ENCODE results near the gene CTBP2.

CTBP2 gene

DNA sequence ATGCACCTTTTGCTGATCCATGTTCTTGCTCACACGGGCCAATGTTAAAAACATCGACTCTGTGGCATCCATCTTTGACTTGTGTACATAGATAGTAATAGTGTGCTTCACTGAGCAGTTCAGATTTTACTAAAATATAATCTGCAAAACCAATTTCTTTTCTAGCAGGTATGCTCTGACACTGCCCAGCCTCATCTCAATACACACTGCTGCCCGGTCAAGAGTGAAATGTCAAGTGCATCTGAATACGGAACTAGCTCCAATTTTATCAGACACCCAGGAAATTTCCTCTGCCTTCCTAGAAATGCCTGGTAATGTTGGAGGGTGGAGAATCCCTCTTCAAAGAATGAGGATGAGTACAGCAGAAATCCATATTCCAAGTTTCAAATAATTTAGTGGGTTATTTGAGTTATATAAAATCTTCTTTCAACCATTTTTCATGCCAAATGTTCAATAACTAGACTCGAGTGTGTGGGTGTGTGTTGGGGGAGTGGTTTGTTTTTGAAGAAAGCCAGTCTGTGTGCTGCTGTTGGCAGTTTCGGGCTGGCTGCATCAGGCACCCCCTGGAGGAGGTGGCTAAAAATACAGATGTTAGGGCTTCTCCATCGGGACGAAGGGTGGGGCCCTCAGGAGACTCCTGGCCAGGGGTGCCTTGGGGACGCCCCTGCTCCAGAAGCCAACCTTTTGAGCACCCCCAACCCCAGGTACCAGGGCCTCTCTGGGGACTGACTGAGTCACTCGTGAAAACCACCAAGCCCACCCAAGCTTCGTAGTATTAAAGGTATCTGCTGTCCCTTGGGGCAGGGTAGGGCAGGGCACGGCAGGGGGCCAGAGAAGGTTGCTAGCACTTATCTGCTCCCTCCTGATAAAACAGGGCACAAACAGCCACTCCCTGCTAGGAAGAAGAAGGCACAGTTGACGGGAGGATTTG, 15.4 kb downstream of the CTBP2 start:
- Histone ChIP-seq H3K4me3 (ENCODE audit: low read length in 2 of 2) (no peak overlapping the region), H3K36me3 (ENCODE audit: control insufficient read depth in 2 of 2, insufficient read depth in 2 of 2, low read length in 2 of 2) (peaks cover 3 to 7% of the 10 kb centered on the region in 2 donors), H3K27me3 (ENCODE audit: control insufficient read depth in 2 of 2, insufficient read depth in 2 of 2, low read length in 2 of 2) (no peaks in the 10 kb centered on the region), H3K27ac (ENCODE audit: low read depth in 2 of 2, low read length in 2 of 2) (peak overlapping the region in 1 of 2 donors; percentile 10), H3K9me3 (ENCODE audit: control insufficient read depth in 2 of 2, low read length in 2 of 2) (no peaks in the 10 kb centered on the region), H3K9ac (ENCODE audit: low read depth in 1 of 2, low read length in 2 of 2) (no peak overlapping the region), H3K4me1 (ENCODE audit: control insufficient read depth in 2 of 2, insufficient read depth in 2 of 2, low read length in 2 of 2) (peaks cover 37 to 43% of the 10 kb centered on the region in 2 donors)

DNA sequence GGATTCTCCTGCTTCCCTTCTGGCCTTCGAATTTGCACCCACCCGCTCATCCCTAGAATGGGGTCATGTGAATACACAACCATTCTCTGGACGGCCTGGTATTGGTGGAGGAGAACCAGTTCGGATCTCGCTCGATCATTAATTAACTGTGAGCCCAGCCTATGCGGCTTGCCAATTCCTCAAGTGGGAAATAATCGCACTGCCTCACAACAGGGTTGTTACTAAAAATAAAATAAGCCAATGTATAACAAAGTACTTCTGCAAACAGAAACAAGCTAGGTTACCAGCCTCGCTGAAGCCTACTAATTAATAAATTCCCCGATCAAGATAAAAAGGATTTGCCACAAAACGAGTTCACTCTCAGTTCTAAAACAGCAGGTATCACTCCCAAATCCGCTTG, 16.2 kb downstream of the CTBP2 start:
- Histone ChIP-seq H3K4me1 (ENCODE audit: control insufficient read depth in 2 of 2, insufficient read depth in 2 of 2, low read length in 2 of 2) (peaks cover 31 to 36% of the 10 kb centered on the region in 2 donors), H3K36me3 (ENCODE audit: control insufficient read depth in 2 of 2, insufficient read depth in 2 of 2, low read length in 2 of 2) (peaks cover 3 to 7% of the 10 kb centered on the region in 2 donors), H3K27ac (ENCODE audit: low read depth in 2 of 2, low read length in 2 of 2) (no peak overlapping the region), H3K27me3 (ENCODE audit: control insufficient read depth in 2 of 2, insufficient read depth in 2 of 2, low read length in 2 of 2) (no peaks in the 10 kb centered on the region), H3K4me3 (ENCODE audit: low read length in 2 of 2) (no peak overlapping the region), H3K9ac (ENCODE audit: low read depth in 1 of 2, low read length in 2 of 2) (no peak overlapping the region), H3K9me3 (ENCODE audit: control insufficient read depth in 2 of 2, low read length in 2 of 2) (no peaks in the 10 kb centered on the region)

DNA sequence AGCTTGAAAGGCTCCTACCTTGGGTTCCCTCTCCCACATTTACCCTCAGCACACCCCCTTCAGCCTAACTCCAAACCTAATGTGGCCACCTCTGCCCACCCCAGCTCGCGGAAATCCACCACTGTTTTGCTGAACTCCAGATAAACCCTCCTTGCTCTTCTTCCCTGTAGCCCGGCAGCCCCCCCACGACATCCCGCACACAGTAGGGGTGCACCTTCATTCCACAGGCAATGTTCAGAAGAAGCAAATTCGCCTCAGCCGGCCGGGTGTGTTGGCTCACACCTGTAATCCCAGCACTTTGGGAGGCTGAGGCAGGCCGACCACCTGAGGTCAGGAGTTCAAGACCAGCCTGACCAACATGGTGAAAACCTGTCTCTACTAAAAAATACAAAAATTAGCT, 17.4 kb downstream of the CTBP2 start:
- H3K4me1 ChIP-seq (ENCODE audit: control insufficient read depth in 2 of 2, insufficient read depth in 2 of 2, low read length in 2 of 2) = peaks cover 20 to 32% of the 10 kb centered on the region in 2 donors
- H3K9ac ChIP-seq (ENCODE audit: low read depth in 1 of 2, low read length in 2 of 2) = no peak overlapping the region
- no peaks in the 10 kb centered on the region for H3K9me3 ChIP-seq (ENCODE audit: control insufficient read depth in 2 of 2, low read length in 2 of 2)
- no peaks in the 10 kb centered on the region for H3K27me3 ChIP-seq (ENCODE audit: control insufficient read depth in 2 of 2, insufficient read depth in 2 of 2, low read length in 2 of 2)
- no peak overlapping the region for H3K27ac ChIP-seq (ENCODE audit: low read depth in 2 of 2, low read length in 2 of 2)
- no peak overlapping the region for H3K4me3 ChIP-seq (ENCODE audit: low read length in 2 of 2)
- peaks cover 3 to 7% of the 10 kb centered on the region in 2 donors for H3K36me3 ChIP-seq (ENCODE audit: control insufficient read depth in 2 of 2, insufficient read depth in 2 of 2, low read length in 2 of 2)

DNA sequence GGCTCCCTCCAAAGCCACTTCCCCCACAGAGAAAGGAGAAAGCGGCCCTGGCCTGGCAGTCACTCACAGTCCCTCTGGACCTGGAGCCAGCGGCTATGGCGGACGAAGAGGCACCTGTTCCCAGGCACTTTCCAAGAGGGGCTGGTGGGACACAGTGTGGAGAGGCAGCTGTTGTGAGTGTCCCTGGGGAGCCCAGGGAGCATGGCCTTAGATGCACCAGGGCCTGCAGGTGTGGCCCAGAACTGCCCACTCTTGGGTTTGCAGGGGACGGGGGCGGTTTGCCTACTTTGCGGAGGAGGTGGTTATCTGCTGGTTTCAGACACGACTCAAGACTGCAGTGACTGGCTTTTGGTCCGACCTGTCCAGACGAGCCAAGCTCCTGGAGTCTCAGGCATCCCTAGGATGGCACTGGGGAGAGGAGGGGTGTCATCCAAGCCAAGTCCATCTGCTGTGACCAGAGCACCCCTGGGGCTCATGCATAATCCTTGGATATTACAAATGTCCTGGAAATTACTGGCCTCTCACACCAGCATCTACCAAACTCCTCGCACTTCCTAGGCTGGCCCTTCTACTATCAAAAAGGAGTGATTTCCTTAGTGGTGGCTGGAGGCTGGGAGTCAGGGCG, 18.4 kb downstream of the CTBP2 start:
- H3K9ac ChIP-seq (ENCODE audit: low read depth in 1 of 2, low read length in 2 of 2) = no peak overlapping the region
- H3K9me3 ChIP-seq (ENCODE audit: control insufficient read depth in 2 of 2, low read length in 2 of 2) = no peaks in the 10 kb centered on the region
- no peaks in the 10 kb centered on the region for H3K27me3 ChIP-seq (ENCODE audit: control insufficient read depth in 2 of 2, insufficient read depth in 2 of 2, low read length in 2 of 2)
- peaks cover 3 to 7% of the 10 kb centered on the region in 2 donors for H3K36me3 ChIP-seq (ENCODE audit: control insufficient read depth in 2 of 2, insufficient read depth in 2 of 2, low read length in 2 of 2)
- no peak overlapping the region for H3K27ac ChIP-seq (ENCODE audit: low read depth in 2 of 2, low read length in 2 of 2)
- peaks cover 11 to 27% of the 10 kb centered on the region in 2 donors for H3K4me1 ChIP-seq (ENCODE audit: control insufficient read depth in 2 of 2, insufficient read depth in 2 of 2, low read length in 2 of 2)
- no peak overlapping the region for H3K4me3 ChIP-seq (ENCODE audit: low read length in 2 of 2)

DNA sequence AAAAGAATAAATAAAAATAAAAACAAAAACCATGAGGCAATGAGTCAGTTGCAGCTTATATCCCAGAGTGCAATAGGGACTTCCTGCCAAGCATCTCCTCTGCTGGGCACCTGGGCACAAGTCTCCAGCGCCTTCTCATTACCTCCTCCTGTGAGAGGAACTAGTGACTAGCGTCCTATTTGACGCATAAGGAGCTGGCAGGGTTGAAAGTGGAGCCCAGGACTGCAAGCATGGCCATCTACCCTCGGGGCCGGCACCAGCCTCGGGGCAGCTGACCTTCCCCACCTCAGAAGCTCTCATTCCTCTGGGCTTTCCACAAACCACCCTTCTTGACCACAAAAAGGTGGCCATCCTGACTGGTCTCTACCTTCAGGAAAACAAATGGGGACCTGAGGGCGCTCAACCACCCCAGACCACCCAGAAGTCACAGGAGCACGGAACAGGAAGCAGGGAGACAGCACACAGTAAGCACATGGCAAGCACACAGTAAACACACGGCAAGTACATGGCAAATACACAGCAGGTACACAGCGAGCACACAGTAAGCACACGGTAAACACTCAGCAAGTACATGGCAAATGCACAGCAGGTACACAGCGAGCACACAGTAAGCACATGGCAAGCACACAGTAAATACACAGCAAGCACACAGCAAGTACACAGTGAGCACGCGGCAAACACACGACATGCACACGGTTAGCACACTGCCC, 19.1 kb downstream of the CTBP2 start:
- Histone ChIP-seq H3K9ac (ENCODE audit: low read depth in 1 of 2, low read length in 2 of 2) (no peak overlapping the region), H3K9me3 (ENCODE audit: control insufficient read depth in 2 of 2, low read length in 2 of 2) (no peaks in the 10 kb centered on the region), H3K36me3 (ENCODE audit: control insufficient read depth in 2 of 2, insufficient read depth in 2 of 2, low read length in 2 of 2) (peaks cover 3 to 7% of the 10 kb centered on the region in 2 donors), H3K4me3 (ENCODE audit: low read length in 2 of 2) (no peak overlapping the region), H3K27me3 (ENCODE audit: control insufficient read depth in 2 of 2, insufficient read depth in 2 of 2, low read length in 2 of 2) (no peaks in the 10 kb centered on the region), H3K27ac (ENCODE audit: low read depth in 2 of 2, low read length in 2 of 2) (no peak overlapping the region), H3K4me1 (ENCODE audit: control insufficient read depth in 2 of 2, insufficient read depth in 2 of 2, low read length in 2 of 2) (peaks cover 5 to 22% of the 10 kb centered on the region in 2 donors)

DNA sequence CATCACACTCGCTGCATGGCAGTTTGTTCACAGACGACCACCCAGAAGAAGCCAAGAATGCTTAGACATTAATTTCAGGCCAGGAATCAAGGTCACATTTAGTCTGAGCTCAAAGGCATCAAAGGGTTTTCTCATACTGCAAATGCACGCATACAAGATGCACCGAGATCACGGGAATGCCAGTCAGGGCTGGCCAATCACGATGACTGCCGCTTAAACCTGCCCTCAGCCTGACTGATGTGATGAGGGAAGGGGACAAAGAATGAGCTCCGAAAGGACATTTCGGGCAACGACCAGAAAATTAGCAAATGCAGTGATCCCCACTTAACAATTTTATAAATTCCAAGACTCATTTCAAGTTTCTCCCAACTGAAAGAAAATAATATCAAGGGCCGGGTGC, 20.2 kb downstream of the CTBP2 start:
- no peaks in the 10 kb centered on the region for H3K9me3 ChIP-seq (ENCODE audit: control insufficient read depth in 2 of 2, low read length in 2 of 2)
- no peaks in the 10 kb centered on the region for H3K27me3 ChIP-seq (ENCODE audit: control insufficient read depth in 2 of 2, insufficient read depth in 2 of 2, low read length in 2 of 2)
- H3K4me3 ChIP-seq (ENCODE audit: low read length in 2 of 2) = no peak overlapping the region
- peaks cover 7 to 10% of the 10 kb centered on the region in 2 donors for H3K36me3 ChIP-seq (ENCODE audit: control insufficient read depth in 2 of 2, insufficient read depth in 2 of 2, low read length in 2 of 2)
- H3K4me1 ChIP-seq (ENCODE audit: control insufficient read depth in 2 of 2, insufficient read depth in 2 of 2, low read length in 2 of 2) = peaks cover 1 to 14% of the 10 kb centered on the region in 2 donors
- H3K27ac ChIP-seq (ENCODE audit: low read depth in 2 of 2, low read length in 2 of 2) = no peak overlapping the region
- H3K9ac ChIP-seq (ENCODE audit: low read depth in 1 of 2, low read length in 2 of 2) = no peak overlapping the region

DNA sequence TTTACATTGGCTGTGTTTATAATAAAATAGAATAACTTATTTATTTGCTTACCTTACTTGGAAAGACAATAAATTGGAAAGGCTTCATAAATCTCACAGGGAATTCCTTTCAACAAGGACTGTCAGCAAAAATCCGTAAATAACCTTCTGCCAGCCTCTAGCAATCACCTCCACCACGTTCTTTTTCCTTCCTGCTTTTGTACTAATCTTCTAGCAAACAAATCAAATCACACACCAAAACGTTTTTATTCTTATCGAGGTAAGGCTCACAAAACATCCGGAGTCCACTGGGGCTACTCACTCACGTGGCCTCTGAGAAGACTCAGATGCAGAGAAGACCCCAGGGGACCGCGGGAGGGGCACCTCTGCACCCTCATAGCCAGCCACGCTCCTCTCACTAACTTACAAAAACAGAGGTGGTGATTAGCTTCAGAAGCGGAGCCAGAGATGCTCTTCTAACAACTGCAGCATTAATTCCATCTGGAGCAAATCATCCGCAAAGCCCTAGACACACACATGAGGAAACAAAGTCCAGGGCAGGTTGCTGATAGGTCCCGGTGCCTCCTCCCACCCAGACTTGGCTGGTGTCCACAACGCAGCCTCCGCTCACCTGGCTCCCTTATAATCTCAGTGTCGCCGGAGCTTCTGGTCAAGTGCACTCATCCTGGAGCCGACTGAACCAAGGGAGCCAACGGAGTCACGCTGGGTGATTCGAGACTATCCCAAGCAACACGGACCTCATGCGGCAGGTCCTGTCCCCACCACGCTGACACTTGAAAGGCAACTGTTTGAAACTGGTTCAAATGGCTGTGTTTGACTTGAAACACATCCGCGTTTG, 22.5 kb downstream of the CTBP2 start:
- Histone ChIP-seq H3K27ac (ENCODE audit: low read depth in 2 of 2, low read length in 2 of 2) (peak overlapping the region; percentile 10 to 68), H3K4me3 (ENCODE audit: low read length in 2 of 2) (peak overlapping the region in 1 of 2 donors; percentile 10), H3K9ac (ENCODE audit: low read depth in 1 of 2, low read length in 2 of 2) (no peak overlapping the region), H3K9me3 (ENCODE audit: control insufficient read depth in 2 of 2, low read length in 2 of 2) (no peaks in the 10 kb centered on the region), H3K27me3 (ENCODE audit: control insufficient read depth in 2 of 2, insufficient read depth in 2 of 2, low read length in 2 of 2) (no peaks in the 10 kb centered on the region), H3K4me1 (ENCODE audit: control insufficient read depth in 2 of 2, insufficient read depth in 2 of 2, low read length in 2 of 2) (peaks cover 0 to 14% of the 10 kb centered on the region in 2 donors), H3K36me3 (ENCODE audit: control insufficient read depth in 2 of 2, insufficient read depth in 2 of 2, low read length in 2 of 2) (peaks cover 10 to 15% of the 10 kb centered on the region in 2 donors)

DNA sequence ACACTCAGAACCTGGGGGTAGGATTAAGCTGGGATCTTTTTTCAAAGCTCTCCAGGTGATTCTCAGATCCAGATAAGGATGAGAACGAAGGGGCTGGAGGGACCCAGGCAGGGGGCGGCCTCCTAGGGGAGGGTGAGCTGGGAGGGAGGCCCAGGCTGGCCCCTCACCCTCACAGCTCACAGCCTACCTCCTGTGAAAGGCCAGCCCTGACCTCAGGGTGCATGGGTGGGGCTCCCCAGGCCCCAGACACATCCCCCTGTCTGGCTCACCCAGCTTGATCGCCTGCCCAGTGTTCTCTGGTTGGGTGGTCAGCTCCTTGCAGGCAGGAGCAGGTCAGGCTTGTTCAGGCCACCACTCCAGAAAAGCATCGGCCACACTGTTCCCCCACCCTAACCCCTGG, 24.3 kb downstream of the CTBP2 start:
- no peak overlapping the region for H3K9ac ChIP-seq (ENCODE audit: low read depth in 1 of 2, low read length in 2 of 2)
- H3K27ac ChIP-seq (ENCODE audit: low read depth in 2 of 2, low read length in 2 of 2) = no peak overlapping the region
- peaks cover 16 to 17% of the 10 kb centered on the region in 2 donors for H3K36me3 ChIP-seq (ENCODE audit: control insufficient read depth in 2 of 2, insufficient read depth in 2 of 2, low read length in 2 of 2)
- H3K27me3 ChIP-seq (ENCODE audit: control insufficient read depth in 2 of 2, insufficient read depth in 2 of 2, low read length in 2 of 2) = no peaks in the 10 kb centered on the region
- no peaks in the 10 kb centered on the region for H3K9me3 ChIP-seq (ENCODE audit: control insufficient read depth in 2 of 2, low read length in 2 of 2)
- H3K4me3 ChIP-seq (ENCODE audit: low read length in 2 of 2) = no peak overlapping the region
- peaks cover 0 to 14% of the 10 kb centered on the region in 2 donors for H3K4me1 ChIP-seq (ENCODE audit: control insufficient read depth in 2 of 2, insufficient read depth in 2 of 2, low read length in 2 of 2)

DNA sequence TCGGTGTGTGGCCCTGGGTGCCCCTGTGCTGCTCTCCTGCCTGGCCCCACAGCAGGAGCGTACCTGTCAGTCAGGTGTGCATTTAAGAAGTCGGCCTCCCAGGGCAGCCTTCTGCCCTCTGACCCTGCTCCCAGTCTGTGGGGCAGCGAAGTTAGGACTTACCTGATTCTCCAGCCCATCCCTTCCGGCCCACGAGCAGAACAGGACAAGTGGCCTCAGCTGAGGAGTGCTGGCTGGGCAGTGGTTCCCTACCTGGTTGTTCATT, 24.7 kb downstream of the CTBP2 start:
- Histone ChIP-seq H3K9ac (ENCODE audit: low read depth in 1 of 2, low read length in 2 of 2) (no peak overlapping the region), H3K4me1 (ENCODE audit: control insufficient read depth in 2 of 2, insufficient read depth in 2 of 2, low read length in 2 of 2) (peaks cover 0 to 14% of the 10 kb centered on the region in 2 donors), H3K27me3 (ENCODE audit: control insufficient read depth in 2 of 2, insufficient read depth in 2 of 2, low read length in 2 of 2) (no peaks in the 10 kb centered on the region), H3K9me3 (ENCODE audit: control insufficient read depth in 2 of 2, low read length in 2 of 2) (no peaks in the 10 kb centered on the region), H3K36me3 (ENCODE audit: control insufficient read depth in 2 of 2, insufficient read depth in 2 of 2, low read length in 2 of 2) (peaks cover 20 to 21% of the 10 kb centered on the region in 2 donors), H3K27ac (ENCODE audit: low read depth in 2 of 2, low read length in 2 of 2) (no peak overlapping the region), H3K4me3 (ENCODE audit: low read length in 2 of 2) (no peak overlapping the region)

All from mucosa of rectum (tissue), 2 donors.